H1 (cell line): ENCODE measurements around the gene SP4.

Experiments
- BCL11A ChIP-seq, 2 experiments: IDR thresholded peaks; one replicate each; pipeline ENCODE4 v1.6.1; 2011; ENCODE audit warnings: low read depth in 2 of 2, low read length in 2 of 2, mild to moderate bottlenecking in 2 of 2
- CREB1 ChIP-seq: IDR thresholded peaks from 2 replicates; pipeline ENCODE4 v1.6.1; 2012; ENCODE audit warnings: inconsistent platforms
- JUND ChIP-seq: IDR thresholded peaks from 2 replicates; pipeline ENCODE4 v1.6.1; 2011; ENCODE audit warnings: mild to moderate bottlenecking, improper control_type of control experiment, low read length
- RFX5 ChIP-seq: IDR thresholded peaks from 2 replicates; pipeline ENCODE4 v1.6.1; 2011; ENCODE audit warnings: low read depth, low read length, improper control_type of control experiment, borderline replicate concordance
- TF ChIP-seq, protein P1 (sequence below), 3 experiments: IDR thresholded peaks; 1 replicate in 2 of 3; 2 replicates in 1 of 3; pipeline versions ENCODE4 v1.5.1 to v1.6.1; 2011; ENCODE audit warnings: low read length in 3 of 3, mild to moderate bottlenecking in 3 of 3, inconsistent platforms in 2 of 3, low read depth in 1 of 3, moderate library complexity in 1 of 3; ENCODE audit not compliant: insufficient read depth in 1 of 3; ENCODE audit errors: control extremely low read depth in 1 of 3

DNA sequence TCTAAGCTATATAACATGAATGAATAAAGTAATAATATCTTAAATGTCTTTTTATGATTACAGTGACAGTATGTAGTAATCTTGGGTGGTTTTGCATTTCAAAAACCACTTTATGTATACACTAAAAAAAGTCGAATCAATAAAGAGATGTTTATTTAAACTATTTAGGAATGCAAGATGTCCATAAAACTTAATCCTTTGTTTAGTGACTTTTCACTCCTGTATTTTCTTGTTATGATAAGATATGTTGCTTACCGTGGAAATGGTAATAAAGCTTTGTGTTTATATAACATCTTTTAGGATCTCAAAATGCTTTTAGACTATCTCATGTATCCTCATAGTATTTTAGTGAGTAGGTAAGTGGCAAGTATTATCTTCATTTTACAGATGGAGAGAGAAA is 48.5 kb downstream of the SP4 start:
- TF ChIP-seq BCL11A (IDR thresholded peaks at IDR 0.05; ENCODE audit: low read depth in 2 of 2, low read length in 2 of 2) (no peak), RFX5 (no peak), CREB1 (no peak), JUND (no peak)
- TF ChIP-seq, protein P1, sequence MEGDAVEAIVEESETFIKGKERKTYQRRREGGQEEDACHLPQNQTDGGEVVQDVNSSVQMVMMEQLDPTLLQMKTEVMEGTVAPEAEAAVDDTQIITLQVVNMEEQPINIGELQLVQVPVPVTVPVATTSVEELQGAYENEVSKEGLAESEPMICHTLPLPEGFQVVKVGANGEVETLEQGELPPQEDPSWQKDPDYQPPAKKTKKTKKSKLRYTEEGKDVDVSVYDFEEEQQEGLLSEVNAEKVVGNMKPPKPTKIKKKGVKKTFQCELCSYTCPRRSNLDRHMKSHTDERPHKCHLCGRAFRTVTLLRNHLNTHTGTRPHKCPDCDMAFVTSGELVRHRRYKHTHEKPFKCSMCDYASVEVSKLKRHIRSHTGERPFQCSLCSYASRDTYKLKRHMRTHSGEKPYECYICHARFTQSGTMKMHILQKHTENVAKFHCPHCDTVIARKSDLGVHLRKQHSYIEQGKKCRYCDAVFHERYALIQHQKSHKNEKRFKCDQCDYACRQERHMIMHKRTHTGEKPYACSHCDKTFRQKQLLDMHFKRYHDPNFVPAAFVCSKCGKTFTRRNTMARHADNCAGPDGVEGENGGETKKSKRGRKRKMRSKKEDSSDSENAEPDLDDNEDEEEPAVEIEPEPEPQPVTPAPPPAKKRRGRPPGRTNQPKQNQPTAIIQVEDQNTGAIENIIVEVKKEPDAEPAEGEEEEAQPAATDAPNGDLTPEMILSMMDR (IDR thresholded peaks at IDR 0.05; ENCODE audit: control extremely low read depth in 1 of 3, insufficient read depth in 1 of 3, low read depth in 1 of 3, low read length in 3 of 3) = no peak
